Measurements from ENCODE around the gene DAPK1.

DNA sequence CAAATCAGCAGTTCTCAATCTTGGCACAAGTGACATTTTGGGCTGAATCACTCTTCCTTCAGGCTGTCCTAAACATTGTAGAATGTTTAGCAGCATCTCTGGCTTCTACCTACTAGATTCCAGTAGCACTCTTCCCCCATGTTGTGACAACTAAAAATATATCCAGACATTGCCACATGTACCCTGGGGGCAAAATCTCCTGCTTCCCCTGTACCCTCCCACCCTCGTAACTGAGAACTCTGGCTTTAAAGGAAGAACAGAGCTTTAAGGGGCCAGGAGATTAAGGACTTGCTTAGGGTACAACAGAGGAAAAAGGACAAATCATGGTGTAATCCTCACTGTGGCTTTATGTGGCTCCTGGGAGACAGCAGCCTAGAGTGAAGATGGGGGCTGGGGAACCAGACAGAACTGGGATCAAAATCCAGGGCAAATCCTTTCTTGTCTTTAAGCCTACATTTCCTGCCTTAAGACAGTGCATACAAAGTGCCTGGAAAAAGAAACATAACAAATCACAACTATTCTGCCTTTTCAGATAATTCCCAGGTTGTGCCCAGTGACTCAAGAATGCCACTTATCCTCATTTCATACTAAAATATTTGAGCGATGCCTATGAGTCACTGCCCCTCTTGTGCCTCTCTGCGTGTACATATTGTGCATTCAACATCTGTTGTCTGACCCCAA lies 109.3 kb downstream of the DAPK1 start:
- TF ChIP-seq, protein P1, sequence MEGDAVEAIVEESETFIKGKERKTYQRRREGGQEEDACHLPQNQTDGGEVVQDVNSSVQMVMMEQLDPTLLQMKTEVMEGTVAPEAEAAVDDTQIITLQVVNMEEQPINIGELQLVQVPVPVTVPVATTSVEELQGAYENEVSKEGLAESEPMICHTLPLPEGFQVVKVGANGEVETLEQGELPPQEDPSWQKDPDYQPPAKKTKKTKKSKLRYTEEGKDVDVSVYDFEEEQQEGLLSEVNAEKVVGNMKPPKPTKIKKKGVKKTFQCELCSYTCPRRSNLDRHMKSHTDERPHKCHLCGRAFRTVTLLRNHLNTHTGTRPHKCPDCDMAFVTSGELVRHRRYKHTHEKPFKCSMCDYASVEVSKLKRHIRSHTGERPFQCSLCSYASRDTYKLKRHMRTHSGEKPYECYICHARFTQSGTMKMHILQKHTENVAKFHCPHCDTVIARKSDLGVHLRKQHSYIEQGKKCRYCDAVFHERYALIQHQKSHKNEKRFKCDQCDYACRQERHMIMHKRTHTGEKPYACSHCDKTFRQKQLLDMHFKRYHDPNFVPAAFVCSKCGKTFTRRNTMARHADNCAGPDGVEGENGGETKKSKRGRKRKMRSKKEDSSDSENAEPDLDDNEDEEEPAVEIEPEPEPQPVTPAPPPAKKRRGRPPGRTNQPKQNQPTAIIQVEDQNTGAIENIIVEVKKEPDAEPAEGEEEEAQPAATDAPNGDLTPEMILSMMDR (IDR thresholded peaks at IDR 0.05): no peak
- TF ChIP-seq POLR2A (IDR thresholded peaks at IDR 0.05) (no peak), POLR2AphosphoS5 (IDR thresholded peaks at IDR 0.05; ENCODE audit: insufficient read depth in 1 of 2, low read depth in 1 of 2) (no peak)

Data from vagina (tissue), 2 donors.